Glutamatergic neuron (in vitro differentiated cells): ENCODE measurements around the gene GOLT1A. TPM values are rescaled to one million over a fixed set of nuclear protein-coding genes. Genes with fewer than 3 reads are reported as not detected.

Experiments used
- DNase-seq: peaks from one replicate; pipeline ENCODE4 v3.0.0; 2022
- H3K27ac Mint-ChIP-seq: one replicate; pipeline ENCODE4 v1.8.0; 2020; ENCODE audit warnings: mild to moderate bottlenecking, mixed read lengths, inconsistent platforms; ENCODE audit not compliant: unreplicated experiment
- H3K27me3 Mint-ChIP-seq: one replicate; pipeline ENCODE4 v1.8.0; 2020; ENCODE audit warnings: mild to moderate bottlenecking, moderate library complexity, mixed read lengths, inconsistent platforms; ENCODE audit not compliant: unreplicated experiment
- H3K36me3 Mint-ChIP-seq: one replicate; pipeline ENCODE4 v1.8.0; 2020; ENCODE audit warnings: mild to moderate bottlenecking, mixed read lengths, inconsistent platforms; ENCODE audit not compliant: unreplicated experiment
- H3K4me1 Mint-ChIP-seq: one replicate; pipeline ENCODE4 v1.8.0; 2020; ENCODE audit warnings: mild to moderate bottlenecking, low read depth, mixed read lengths, inconsistent platforms; ENCODE audit not compliant: unreplicated experiment
- H3K4me3 Mint-ChIP-seq: one replicate; pipeline ENCODE4 v1.8.0; 2020; ENCODE audit warnings: mild to moderate bottlenecking, mixed read lengths, inconsistent platforms; ENCODE audit not compliant: unreplicated experiment
- H3K9me3 Mint-ChIP-seq: one replicate; pipeline ENCODE4 v1.8.0; 2020; ENCODE audit warnings: mild to moderate bottlenecking, moderate library complexity, mixed read lengths, inconsistent platforms; ENCODE audit not compliant: unreplicated experiment
- total RNA-seq: library from RNA; stranded (reverse); fragmentation: NEBNext Ultra II Directional; extraction: Animal tissue kit (Norgen Biotek cat#: 25700); gene quantifications from one replicate; pipeline ENCODE4 v1.2.1, GENCODE V29; 2021; ENCODE audit not compliant: unreplicated experiment
- TF ChIP-seq, protein P1 (sequence below): fragments of 200-600 bp; sonication (generic); IDR thresholded peaks from one replicate; pipeline ENCODE4 v1.5.0; 2021; ENCODE audit not compliant: partially characterized antibody, unreplicated experiment

GOLT1A gene
- total RNA-seq, 1 donor from 2014 or later = not detected

DNA sequence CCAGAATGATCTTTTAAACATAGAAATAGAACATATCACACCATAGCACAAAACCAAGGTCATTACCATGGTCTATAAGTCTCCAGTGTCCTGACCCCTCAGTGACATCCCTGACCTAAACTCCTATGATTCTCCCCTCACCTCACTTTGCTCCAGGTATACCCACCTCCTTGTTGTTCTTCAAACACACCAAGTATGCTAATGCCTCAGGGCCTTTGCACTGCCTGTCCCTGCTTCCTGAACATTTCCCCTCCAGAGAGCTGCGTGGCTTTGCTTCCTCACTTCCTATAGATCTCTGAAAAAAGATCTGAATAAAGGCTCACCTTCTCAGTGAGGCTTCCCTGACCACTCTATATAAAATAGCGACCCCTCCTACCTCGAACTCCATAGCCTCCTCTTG, 1.1 kb downstream of the GOLT1A start:
- Mint-ChIP-seq H3K36me3 (no peaks in the 10 kb centered on the region), H3K27me3 (peaks cover 6% of the 10 kb centered on the region), H3K27ac (no peak overlapping the region), H3K4me3 (no peak overlapping the region), H3K9me3 (peaks cover 3% of the 10 kb centered on the region), H3K4me1 (peaks cover 5% of the 10 kb centered on the region)
- no peak for DNase-seq
- TF ChIP-seq, protein P1, sequence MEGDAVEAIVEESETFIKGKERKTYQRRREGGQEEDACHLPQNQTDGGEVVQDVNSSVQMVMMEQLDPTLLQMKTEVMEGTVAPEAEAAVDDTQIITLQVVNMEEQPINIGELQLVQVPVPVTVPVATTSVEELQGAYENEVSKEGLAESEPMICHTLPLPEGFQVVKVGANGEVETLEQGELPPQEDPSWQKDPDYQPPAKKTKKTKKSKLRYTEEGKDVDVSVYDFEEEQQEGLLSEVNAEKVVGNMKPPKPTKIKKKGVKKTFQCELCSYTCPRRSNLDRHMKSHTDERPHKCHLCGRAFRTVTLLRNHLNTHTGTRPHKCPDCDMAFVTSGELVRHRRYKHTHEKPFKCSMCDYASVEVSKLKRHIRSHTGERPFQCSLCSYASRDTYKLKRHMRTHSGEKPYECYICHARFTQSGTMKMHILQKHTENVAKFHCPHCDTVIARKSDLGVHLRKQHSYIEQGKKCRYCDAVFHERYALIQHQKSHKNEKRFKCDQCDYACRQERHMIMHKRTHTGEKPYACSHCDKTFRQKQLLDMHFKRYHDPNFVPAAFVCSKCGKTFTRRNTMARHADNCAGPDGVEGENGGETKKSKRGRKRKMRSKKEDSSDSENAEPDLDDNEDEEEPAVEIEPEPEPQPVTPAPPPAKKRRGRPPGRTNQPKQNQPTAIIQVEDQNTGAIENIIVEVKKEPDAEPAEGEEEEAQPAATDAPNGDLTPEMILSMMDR = no peak

DNA sequence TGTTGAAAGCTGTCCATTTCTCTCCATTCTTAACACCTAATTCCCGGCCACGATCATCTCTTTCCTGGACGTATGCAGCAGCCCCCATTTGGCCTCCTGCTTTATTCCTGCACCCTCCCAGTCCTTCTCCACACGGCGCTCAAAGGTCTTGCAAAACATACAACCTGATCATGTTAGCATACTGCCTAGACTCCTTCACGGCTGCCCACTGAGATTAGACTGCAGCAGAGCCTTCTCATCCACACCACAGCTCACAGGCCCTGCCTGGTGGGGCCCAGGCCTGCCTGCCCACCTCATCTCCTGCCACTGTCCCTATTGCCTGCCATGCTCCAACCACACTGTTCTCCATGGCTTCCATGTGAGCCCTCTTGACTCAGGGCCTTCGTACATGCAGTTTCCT, 2.7 kb downstream of the GOLT1A start:
- H3K36me3 Mint-ChIP-seq = no peaks in the 10 kb centered on the region
- peaks cover 3% of the 10 kb centered on the region for H3K9me3 Mint-ChIP-seq
- TF ChIP-seq, protein P1 = no peak
- H3K27ac Mint-ChIP-seq = no peak overlapping the region
- no peak overlapping the region for H3K4me3 Mint-ChIP-seq
- DNase-seq = no peak
- peaks cover 6% of the 10 kb centered on the region for H3K27me3 Mint-ChIP-seq
- H3K4me1 Mint-ChIP-seq = peaks cover 10% of the 10 kb centered on the region

DNA sequence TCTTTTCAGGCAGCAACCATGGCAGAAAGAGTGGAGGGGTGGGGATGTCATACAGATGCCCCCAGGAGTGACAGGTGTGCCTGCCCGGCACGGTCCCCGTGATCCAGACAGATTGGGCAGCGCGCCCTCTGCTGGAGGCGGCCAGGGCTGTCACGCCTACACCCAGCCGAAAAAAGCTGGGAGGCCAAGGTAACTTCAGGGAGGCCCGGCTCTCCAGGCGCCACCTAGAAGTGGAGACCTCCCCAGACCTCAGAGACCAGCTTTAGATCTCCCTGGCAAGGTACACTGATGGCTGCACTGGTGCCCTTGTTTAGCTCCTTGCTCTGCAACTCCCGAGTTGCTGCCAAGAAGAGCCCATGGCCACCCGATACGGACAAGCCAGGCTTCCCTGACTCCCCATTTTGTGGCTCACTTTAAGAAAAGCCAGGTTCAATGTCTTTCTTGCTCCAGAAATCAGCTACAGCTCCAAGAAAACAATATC, 6.6 kb downstream of the GOLT1A start:
- no peak overlapping the region for H3K4me3 Mint-ChIP-seq
- TF ChIP-seq, protein P1 = peak; percentile 95
- DNase-seq = peak; percentile 88
- H3K9me3 Mint-ChIP-seq = no peaks in the 10 kb centered on the region
- no peak overlapping the region for H3K27ac Mint-ChIP-seq
- H3K36me3 Mint-ChIP-seq = no peaks in the 10 kb centered on the region
- H3K4me1 Mint-ChIP-seq = peaks cover 6% of the 10 kb centered on the region
- peaks cover 3% of the 10 kb centered on the region for H3K27me3 Mint-ChIP-seq

DNA sequence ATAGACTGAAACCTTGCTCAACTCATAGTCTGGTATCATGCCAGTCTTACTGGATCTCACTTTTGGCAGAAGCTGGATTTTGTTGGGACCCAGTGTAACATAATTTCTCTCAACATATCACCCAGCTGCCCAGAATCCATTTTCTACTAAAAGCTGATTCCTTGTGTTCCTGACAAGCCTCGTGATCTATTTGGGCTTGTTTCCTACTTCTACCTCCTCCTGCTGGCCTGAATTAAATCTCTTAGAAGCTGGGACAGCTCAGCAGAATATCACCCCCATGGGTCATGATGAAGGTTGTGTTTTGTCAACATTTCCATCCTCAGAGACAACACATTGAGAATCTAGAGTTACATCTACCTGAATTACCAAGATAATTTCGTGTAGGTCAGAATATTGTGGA, 7.7 kb downstream of the GOLT1A start:
- TF ChIP-seq, protein P1 = no peak
- no peaks in the 10 kb centered on the region for H3K36me3 Mint-ChIP-seq
- no peak overlapping the region for H3K27ac Mint-ChIP-seq
- no peaks in the 10 kb centered on the region for H3K9me3 Mint-ChIP-seq
- peaks cover 3% of the 10 kb centered on the region for H3K27me3 Mint-ChIP-seq
- peaks cover 6% of the 10 kb centered on the region for H3K4me1 Mint-ChIP-seq
- DNase-seq = no peak
- H3K4me3 Mint-ChIP-seq = no peak overlapping the region

DNA sequence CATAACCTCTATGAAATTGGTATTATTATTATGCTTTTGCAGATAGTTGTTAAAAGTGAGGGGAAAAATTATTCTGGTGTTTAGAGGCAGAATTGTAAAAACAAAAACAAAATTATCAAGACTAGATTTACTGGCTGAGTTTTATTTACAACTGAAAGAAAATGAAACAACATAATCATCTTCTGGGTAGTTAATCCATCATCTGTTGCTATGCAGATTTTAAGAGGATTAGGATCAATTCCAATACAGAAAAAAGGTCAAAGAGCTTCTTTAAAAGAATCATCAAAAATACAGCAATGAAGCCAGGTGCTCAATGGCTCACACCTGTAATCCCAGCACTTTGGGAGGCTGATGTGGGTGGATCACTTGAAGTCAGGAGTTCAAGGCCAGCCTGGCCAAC, 8.3 kb downstream of the GOLT1A start:
- Mint-ChIP-seq H3K4me3 (no peak overlapping the region), H3K4me1 (peaks cover 6% of the 10 kb centered on the region), H3K27me3 (peaks cover 3% of the 10 kb centered on the region), H3K9me3 (no peaks in the 10 kb centered on the region), H3K36me3 (no peaks in the 10 kb centered on the region), H3K27ac (no peak overlapping the region)
- TF ChIP-seq, protein P1 = no peak
- no peak for DNase-seq
